ENCODE measurements around the gene YWHAH.

DNA sequence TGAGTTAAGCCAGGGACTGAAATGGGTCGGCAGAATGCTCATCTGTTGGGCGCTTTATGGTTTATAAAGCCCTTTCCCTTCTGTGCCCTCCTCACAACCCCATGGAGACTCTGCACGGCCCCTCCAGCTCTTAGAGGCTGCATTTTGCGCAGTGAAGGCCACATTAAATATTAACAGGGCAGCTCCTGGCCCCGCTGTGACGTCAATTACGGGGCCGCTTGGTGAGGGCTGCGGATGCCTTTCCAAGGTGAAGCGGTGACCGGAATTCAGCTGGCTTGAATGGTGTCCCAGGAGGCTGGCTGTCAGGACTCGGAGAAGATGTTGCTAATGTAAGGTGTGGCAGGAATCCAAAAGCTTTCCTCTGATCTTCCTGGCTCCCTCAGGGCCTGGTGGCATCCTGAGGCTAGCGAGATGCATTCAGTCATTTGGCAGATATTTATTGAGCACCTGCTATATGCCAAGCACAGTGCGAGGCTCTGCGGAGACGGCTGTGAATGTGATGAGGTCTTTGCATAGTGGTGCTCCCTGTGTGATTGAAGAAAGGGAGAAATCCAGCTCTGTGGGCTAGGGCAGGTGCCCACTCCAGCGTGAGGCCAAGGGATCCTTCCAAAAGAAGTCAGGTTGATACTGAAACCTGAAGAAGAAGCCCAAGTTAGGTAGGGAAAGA is 10.4 kb upstream of the YWHAH start:
- TF ChIP-seq, protein P1, sequence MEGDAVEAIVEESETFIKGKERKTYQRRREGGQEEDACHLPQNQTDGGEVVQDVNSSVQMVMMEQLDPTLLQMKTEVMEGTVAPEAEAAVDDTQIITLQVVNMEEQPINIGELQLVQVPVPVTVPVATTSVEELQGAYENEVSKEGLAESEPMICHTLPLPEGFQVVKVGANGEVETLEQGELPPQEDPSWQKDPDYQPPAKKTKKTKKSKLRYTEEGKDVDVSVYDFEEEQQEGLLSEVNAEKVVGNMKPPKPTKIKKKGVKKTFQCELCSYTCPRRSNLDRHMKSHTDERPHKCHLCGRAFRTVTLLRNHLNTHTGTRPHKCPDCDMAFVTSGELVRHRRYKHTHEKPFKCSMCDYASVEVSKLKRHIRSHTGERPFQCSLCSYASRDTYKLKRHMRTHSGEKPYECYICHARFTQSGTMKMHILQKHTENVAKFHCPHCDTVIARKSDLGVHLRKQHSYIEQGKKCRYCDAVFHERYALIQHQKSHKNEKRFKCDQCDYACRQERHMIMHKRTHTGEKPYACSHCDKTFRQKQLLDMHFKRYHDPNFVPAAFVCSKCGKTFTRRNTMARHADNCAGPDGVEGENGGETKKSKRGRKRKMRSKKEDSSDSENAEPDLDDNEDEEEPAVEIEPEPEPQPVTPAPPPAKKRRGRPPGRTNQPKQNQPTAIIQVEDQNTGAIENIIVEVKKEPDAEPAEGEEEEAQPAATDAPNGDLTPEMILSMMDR (IDR thresholded peaks at IDR 0.05), result no peak
- no peak for TF ChIP-seq POLR2A (IDR thresholded peaks at IDR 0.05)
